HCEC 1CT (cell line): ENCODE data around the gene FBLN1.
"Not testable (repeated sequence)": the region's sequence is repeated elsewhere in the genome, so short reads cannot be mapped to it uniquely, and the experiment has no call there.

Experiments used
- DNase-seq: peaks from one replicate; pipeline ENCODE4 v3.0.0-alpha.2; 2017

Gene FBLN1

DNA sequence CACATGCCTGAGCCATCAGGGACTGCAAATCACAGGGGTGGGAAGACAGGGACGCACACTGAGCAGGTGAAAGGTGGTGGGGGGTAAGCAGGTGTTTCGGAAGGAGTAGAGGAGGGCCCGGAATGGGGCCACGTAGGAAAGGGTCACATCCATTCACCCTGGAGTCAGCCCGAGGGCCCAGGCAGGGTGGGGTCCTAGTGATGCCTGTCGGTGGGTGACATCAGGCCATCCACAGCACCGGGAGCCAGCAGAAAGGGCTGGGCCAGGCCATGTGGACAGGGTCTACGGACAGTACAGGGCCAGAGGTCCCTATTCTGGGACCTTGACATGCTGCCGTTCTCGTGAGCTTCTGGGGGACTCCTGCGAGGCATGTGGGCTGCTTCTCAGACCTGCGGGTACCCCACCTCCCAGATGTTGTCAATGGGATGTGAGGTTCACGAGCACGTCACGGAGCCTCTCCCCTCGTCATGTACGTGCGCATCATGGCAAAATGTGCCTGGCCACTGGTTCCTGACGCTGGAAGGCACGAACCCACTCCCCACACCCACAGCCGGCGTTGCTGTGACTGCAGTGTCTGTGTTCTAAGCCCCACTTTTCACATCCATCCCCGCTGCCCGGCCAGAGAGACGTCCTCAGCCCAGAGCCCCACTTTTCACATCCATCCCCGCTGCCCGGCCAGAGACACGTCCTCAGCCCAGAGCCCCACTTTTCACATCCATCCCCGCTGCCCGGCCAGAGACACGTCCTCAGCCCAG lies 84.1 kb downstream of the FBLN1 start:
- no peak for DNase-seq

- DNase-seq, result peak; percentile 12
These were observed 85.2 kb downstream of the FBLN1 start for GRCh38 chr22:45587638-45588505.

DNA sequence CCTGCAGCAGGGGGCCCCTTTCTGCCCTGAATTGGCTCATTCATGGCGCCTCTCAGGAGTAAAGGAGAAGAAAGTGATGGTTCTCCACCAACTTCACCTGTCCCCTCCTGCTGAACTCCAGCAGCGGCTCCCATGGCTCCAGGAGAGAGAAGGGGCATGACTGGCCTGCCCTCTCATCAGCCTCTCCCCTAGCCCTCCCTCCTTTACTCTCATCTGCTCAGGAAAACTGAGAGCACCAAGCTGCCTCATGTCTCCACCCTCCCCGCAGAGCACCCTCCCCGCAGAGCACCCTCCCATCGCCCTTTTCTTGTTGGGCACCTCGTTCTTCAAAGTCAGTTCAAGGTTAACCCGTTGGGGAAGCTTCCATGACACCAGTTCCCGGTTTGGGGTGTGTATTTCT lies 86.9 kb downstream of the FBLN1 start:
- no peak for DNase-seq

GRCh38 chr22:45590262-45590661 lies 87.6 kb downstream of the FBLN1 start:
- no peak for DNase-seq

- not testable (repeated sequence) for DNase-seq
These were observed 89.0 kb downstream of the FBLN1 start for GRCh38 chr22:45591633-45592213.

GRCh38 chr22:45594123-45594941 lies 91.6 kb downstream of the FBLN1 start:
- no peak for DNase-seq

- no peak for DNase-seq
These were observed 94.9 kb downstream of the FBLN1 start for GRCh38 chr22:45597460-45598192.

GRCh38 chr22:45598596-45599217 lies 96.0 kb downstream of the FBLN1 start:
- no peak for DNase-seq

DNA sequence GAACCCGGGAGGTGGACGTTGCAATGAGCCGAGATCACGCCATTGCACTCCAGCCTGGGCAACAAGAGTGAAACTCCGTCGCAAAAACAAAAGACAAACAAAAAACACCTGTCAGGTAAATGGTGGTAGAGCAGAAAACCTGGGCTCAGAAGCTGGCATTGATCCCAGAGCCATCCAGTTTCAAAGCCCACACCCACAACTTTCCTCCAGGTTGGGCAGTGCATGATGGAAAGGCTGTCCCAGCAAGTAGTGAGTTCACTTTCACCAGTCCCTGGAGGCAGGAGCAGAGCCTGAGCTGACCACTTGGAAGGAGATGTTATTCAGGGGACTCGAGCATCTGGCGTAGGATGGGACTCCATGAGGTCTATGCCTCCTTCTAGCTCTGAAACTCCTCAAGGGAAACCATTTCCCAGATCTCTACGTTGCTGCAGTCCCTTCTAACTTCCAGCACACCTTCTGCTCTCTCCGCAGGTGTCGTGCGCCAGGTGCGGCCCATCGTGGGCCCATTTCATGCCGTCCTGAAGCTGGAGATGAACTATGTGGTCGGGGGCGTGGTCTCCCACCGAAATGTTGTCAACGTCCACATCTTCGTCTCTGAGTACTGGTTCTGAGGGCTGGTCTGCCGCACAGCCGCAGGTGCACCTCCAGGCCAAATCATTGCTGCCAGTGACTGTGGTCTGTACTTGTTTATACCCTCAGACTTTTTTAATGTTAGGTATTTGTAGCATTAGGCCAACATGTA lies 97.3 kb downstream of the FBLN1 start:
- no peak for DNase-seq

DNA sequence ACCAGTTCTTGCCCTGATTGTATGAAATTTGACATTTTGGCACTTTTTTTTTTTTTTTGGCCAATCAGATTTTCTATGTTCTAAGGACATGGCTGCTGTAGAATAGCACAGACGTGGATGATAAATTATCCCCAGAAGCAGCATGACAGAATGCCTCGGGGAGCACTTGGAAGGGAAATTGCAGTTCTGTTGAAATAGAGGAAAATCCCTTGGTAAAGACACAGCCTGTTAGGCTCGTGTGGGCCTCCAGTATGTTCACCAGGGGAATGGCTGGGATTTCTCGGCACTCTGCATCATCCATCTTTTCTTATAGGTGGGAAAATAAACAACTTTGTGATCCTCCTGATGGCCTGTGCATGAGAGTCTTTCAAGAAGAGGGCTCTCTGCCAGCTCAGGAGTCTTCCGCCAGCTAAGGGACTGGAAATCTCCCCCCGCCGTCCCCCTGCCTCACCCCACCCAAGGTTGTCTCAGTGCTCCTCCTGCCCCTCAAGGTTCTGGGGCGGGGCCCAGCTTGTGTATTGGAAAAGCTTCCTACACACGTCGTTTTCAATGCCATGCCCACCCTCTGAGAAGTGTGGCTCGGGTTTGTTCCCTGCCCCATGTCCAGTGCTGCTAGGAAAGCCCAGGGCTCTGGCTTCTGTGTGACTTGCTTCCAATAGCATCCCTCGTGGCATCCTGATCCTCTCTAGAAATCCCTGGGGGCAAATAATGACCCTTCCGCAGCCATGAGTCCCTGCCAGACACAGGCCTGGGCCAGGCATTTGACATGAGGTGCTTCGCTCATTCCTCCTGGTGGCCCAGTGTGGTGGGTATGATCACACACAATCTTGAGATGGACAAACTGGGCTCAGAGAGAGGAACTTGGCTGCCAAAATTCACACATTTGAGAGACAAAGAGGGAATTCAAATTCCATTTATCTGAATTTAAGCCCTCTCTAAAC lies 98.4 kb downstream of the FBLN1 start:
- no peak for DNase-seq

- DNase-seq, result no peak
These were observed 99.5 kb downstream of the FBLN1 start for GRCh38 chr22:45602004-45602733.

- no peak for DNase-seq
These were observed 100.3 kb downstream of the FBLN1 start for GRCh38 chr22:45602824-45603595.

DNA sequence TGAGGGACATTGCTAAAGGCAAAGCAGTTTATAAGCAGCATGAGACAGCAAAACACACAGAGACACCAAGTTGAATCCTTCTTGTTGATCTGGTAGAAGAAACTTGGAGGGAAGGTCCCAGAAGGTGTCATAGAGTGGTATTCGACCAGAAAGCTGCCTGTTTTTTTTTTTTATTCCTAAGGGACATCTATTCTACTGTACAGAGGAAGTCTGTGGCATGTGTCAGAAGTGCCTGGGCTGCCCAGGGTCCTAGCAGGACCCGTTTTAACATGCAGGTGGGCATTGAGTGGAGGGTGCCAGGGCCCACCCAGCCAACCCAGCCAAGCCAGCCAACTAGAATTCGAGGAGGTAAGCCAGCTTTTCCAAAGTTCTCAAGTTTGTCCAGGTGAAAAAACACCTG lies 100.9 kb downstream of the FBLN1 start:
- no peak for DNase-seq

- not testable (repeated sequence) for DNase-seq
These were observed 105.4 kb downstream of the FBLN1 start for GRCh38 chr22:45608045-45608444.

DNA sequence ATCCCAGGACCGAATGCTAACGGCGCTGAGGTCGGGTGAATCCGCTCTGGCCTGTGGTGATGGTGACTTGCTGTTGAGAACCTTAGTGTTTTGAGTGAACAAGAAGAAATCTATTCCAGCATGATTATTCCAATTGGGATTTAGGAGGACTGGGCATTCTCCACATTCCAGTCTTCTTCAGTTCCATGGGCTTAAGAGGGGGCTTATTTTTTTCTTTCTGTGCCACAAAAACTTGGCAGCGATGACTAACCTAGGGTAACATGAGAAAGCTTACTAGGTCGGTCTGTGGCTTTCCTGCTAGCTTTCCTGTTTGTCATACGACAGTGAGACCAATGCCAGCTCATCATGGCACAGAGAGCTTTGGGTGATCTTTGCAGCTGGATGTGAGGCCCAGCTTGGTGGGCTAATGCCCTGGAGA lies 106.1 kb downstream of the FBLN1 start:
- DNase-seq, result peak; percentile 87

GRCh38 chr22:45612451-45612901 lies 109.8 kb downstream of the FBLN1 start:
- peak; percentile 41 for DNase-seq

DNA sequence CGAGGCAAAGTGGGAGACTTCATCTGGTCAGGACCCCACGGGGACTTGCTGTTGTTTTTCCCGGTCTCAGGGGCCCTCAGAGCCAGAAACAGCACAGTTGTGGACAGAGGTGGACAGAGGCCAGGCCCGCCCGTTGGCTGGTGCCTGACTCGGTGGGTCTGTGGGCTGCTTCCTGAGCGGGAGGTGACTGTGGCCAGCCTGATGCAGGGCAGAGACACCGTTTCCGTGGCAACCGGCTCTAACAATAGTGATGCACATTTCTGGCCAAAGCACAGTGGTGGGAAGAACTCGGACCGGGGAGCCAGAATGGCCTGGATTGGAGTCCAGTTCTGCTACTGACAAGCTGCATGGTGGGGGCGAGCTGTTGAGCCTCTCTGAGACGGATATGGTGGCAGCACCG lies 110.3 kb downstream of the FBLN1 start:
- DNase-seq, result no peak

DNA sequence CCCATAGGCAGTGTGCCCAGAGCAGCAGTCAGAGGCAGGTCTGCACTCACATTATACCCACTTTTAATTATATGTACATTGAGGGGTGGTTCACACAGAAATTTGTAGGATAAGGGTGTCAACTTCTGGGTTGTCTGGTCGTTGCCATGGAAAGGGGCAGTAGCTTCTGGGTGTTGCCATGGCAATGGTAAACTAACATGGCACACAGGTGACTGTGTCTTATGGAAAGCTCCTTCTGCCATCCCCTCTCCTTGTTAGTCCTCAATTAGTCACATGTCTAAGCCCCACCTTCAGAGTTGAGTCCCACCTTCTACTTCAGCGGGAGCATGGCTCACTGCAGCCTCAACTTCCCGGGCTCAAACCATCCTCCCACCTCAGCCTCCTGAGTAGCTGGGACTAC lies 112.7 kb downstream of the FBLN1 start:
- no peak for DNase-seq
